Activated T-cell treated with anti-CD3 and anti-CD28 coated beads for 24 hours (primary cell): ENCODE results near the gene SULT2B1.

Experiments used
- DNase-seq: peaks from one replicate; pipeline ENCODE4 v3.0.0-alpha.2; 2020; ENCODE audit warnings: low read depth

Gene SULT2B1

GRCh38 chr19:48600679-48601417 lies 48.9 kb downstream of the SULT2B1 start:
- no peak for DNase-seq

DNA sequence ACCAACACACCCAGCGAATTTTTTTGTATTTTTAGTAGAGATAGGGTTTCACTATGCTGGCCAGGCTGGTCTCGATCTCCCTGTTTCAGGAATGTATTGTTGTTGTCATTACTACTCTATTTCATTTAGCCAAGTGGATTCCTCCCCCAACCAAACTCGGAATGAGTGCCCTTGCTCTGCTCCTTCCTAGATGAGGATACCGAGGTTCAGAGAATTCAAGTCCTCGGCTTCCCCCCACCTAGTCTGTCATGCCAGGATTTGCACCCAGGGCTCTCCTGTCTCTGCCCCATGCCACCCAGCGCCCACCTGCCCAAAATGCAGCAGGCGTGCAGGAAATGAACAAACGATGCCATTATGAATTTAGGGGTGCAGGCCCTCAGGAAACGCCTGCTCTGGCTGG lies 51.0 kb downstream of the SULT2B1 start:
- no peak for DNase-seq

GRCh38 chr19:48603449-48603848 lies 51.5 kb downstream of the SULT2B1 start:
- DNase-seq: no peak

DNA sequence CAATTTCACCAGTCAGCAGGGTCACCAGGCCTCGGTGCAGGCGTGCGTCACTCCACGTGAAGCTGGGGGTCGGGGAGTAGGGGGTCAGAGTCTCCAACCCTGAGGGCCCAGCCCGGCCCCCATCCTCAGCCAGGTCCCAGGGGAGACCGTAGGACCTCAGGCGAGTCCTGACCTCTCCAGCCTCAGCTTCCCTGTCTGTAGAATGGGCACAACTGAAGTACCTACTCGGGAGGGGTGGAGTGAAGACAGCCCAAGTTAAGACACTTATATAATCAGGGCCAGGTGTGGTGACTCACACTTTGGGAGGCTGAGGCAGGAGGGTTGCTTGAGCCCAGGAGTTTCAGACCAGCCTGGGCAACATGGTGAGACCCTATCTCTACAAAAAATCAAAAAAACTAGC lies 51.9 kb downstream of the SULT2B1 start:
- DNase-seq: no peak

GRCh38 chr19:48606463-48607358 lies 54.7 kb downstream of the SULT2B1 start, which contains the start of gene SPACA4:
SPACA4 (plus strand) TSS chr19:48606742; CDS start chr19:48606979, 237 bp downstream.
- DNase-seq: no peak

DNA sequence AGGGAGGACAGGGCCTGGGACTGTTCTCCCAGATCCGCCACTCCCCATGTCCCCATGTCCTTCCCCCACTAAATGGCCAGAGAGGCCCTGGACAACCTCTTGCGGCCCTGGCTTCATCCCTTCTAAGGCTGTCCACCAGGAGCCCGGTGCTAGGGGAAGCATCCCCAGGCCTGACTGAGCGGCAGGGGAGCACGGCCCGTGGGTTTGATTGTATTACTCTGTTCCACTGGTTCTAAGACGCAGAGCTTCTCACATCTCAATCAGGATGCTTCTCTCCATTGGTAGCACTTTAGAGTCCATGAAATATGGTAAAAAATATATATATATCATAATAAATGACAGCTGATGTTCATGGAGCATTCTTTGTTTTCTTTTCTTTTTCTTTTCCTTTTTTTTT lies 55.4 kb downstream of the SULT2B1 start:
- no peak for DNase-seq

DNA sequence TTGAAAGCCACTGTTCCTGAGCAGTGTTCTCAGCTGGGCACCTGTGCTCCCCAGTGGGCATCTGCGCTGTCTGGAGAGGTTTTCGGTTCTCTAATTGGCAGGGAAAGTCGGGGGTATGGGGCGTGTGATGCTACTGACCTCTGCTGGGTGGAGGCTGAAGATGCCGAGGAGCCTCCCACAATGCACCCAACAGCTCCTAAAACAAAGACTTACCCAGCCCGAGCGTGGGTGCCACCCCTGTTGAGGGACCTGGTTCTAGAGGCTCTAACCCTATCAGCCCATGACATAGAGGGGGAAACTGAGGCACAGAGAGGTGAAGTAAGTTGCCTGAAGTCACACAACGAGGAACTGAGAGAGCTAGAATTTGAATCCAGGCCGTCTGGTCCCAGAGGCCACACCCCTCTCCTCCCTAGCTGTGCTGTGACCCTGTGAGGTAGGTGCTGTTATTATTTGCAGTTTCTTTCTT lies 56.9 kb downstream of the SULT2B1 start:
- DNase-seq: no peak

GRCh38 chr19:48609571-48610108 lies 57.7 kb downstream of the SULT2B1 start:
- no peak for DNase-seq

GRCh38 chr19:48611872-48612271 lies 59.9 kb downstream of the SULT2B1 start:
- no peak for DNase-seq

- no peak for DNase-seq
Observed at GRCh38 chr19:48613024-48613851, 61.3 kb downstream of the SULT2B1 start.

GRCh38 chr19:48613852-48614435 lies 62.0 kb downstream of the SULT2B1 start:
- no peak for DNase-seq

GRCh38 chr19:48614436-48615230 lies 62.7 kb downstream of the SULT2B1 start, which contains the start of gene FAM83E:
FAM83E (minus strand) TSS chr19:48615076; CDS start chr19:48613372, 1,704 bp downstream.
- no peak for DNase-seq

- DNase-seq: no peak
Observed at GRCh38 chr19:48615231-48616040, 63.5 kb downstream of the SULT2B1 start.

- no peak for DNase-seq
Observed at GRCh38 chr19:48616041-48616436, 64.1 kb downstream of the SULT2B1 start.

GRCh38 chr19:48616491-48617056 lies 64.6 kb downstream of the SULT2B1 start:
- no peak for DNase-seq

DNA sequence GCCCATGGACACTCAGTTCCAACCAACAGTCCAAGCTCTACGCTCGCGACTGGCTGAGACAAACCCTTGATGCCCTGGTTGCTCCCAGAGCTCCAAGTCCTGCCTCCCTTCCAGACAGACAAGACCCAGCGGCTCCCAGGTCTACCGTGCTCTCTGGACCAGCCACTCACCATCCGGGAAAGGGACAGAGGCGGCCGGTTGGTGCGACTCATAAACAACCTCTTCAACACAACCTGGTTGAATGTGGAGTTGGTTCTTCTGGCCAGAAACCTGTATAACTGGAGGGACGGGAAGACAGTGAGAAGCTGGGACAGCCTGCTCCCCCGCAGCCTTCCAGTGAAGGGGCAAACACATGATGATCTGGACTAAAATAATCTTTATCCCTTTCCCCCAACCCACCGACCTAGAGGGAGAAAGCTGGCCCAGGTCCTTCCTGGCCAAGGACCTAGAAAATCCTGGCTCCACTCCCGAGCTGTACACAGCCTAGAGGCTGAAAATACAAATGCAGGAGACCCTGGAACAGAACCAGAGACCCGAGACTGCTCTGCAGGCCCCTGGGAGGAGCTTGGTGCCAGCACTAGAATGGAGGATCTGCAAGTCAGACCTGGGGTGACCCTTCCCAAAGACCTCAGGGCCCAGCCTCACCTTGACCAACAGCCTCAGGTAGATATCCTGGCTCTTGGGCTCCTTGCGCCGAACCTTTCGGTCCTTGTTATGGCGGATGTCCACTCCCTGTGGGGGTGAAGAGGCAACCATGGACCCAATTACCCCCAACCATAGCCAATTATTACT lies 65.4 kb downstream of the SULT2B1 start:
- DNase-seq: no peak

DNA sequence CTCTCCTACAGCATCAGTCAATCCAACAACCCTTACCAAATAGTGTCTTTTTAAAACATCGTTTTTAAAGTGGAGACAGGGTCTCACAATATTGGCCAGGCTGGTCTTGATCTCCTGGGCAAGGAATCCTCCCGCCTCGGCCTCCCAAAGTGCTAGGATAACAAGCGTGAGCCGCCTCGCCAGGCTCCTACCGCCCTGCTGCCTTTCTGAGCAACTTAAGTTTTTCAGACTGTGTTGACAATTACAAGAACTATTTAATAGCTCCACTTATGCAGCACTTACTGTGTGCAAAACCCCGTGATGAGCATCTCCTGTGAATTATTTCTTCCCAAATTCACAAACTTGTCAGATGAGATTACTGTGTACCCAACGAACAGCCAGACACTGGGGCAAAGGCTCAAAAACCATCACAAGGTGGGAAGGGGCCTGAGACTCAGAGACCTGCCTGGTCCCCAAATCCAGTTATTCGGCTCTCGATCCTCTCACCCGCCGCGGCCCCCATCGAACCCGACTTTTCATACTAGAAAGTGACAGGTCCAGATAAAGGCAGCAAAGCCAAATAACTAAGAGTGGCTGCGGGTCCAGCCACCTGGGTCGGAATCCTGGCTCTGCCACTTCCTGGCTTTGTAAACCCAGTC lies 66.4 kb downstream of the SULT2B1 start:
- DNase-seq: no peak
